H1 (cell line): ENCODE measurements around the gene B4GALT5. TPM values are rescaled to one million over a fixed set of nuclear protein-coding genes. Genes with fewer than 3 reads are reported as not detected.

Source experiments
- CHD7 ChIP-seq: fragments of 300-600 bp; sonication (generic); IDR thresholded peaks from 2 replicates; pipeline ENCODE4 v1.7.1; 2012; ENCODE audit warnings: low read length, moderate library complexity, mild to moderate bottlenecking, inconsistent platforms; ENCODE audit not compliant: insufficient replicate concordance
- E2F6 ChIP-seq: IDR thresholded peaks from 2 replicates; pipeline ENCODE4 v1.6.1; 2012; ENCODE audit warnings: inconsistent platforms
- EGR1 ChIP-seq: IDR thresholded peaks from 2 replicates; pipeline ENCODE4 v1.6.1; 2011; ENCODE audit warnings: low read depth, low read length, borderline replicate concordance
- FOSL1 ChIP-seq: IDR thresholded peaks from 2 replicates; pipeline ENCODE4 v1.6.1; 2011; ENCODE audit warnings: mild to moderate bottlenecking, low read depth, low read length, moderate library complexity; ENCODE audit not compliant: insufficient read depth
- RAD21 ChIP-seq, 2 experiments: IDR thresholded peaks in 1 of 2; conservative IDR thresholded peaks in 1 of 2; 2 replicates each; pipeline ENCODE4 v1.6.1; 2011; ENCODE audit warnings: low read depth in 2 of 2, low read length in 2 of 2, improper control_type of control experiment in 1 of 2, inconsistent platforms in 1 of 2, mild to moderate bottlenecking in 1 of 2, moderate library complexity in 1 of 2
- SP2 ChIP-seq: IDR thresholded peaks from 2 replicates; pipeline ENCODE4 v1.6.1; 2012; ENCODE audit warnings: mild to moderate bottlenecking, low read length, inconsistent platforms
- polyA plus RNA-seq, 7 experiments: library from polyadenylated mRNA; depleted of rRNA in 3 of 7; stranded (reverse) in 5 of 7; unstranded in 2 of 7; fragments of >200 nt in 5 of 7; fragments of 200-250 nt in 2 of 7; gene quantifications; 1 replicate in 5 of 7; 2 replicates in 1 of 7; 4 replicates in 1 of 7; pipeline versions ENCODE4 v1.2.1 to v1.2.3, GENCODE V29; 2011 to 2013; ENCODE audit warnings: missing spikeins in 2 of 7, mixed read lengths in 2 of 7
- total RNA-seq: library from RNA; stranded (reverse); fragmentation: NEBNext Ultra II Directional; extraction: Animal tissue kit (Norgen Biotek cat#: 25700); gene quantifications from 2 replicates; pipeline ENCODE4 v1.2.1, GENCODE V29; 2021

The B4GALT5 gene
- total and polyA plus RNA-seq, 2 of the 8 experiments (the other 6 are each of a cell fraction or from before 2014, with no cell fraction given): 46.5 to 75.4 TPM

DNA sequence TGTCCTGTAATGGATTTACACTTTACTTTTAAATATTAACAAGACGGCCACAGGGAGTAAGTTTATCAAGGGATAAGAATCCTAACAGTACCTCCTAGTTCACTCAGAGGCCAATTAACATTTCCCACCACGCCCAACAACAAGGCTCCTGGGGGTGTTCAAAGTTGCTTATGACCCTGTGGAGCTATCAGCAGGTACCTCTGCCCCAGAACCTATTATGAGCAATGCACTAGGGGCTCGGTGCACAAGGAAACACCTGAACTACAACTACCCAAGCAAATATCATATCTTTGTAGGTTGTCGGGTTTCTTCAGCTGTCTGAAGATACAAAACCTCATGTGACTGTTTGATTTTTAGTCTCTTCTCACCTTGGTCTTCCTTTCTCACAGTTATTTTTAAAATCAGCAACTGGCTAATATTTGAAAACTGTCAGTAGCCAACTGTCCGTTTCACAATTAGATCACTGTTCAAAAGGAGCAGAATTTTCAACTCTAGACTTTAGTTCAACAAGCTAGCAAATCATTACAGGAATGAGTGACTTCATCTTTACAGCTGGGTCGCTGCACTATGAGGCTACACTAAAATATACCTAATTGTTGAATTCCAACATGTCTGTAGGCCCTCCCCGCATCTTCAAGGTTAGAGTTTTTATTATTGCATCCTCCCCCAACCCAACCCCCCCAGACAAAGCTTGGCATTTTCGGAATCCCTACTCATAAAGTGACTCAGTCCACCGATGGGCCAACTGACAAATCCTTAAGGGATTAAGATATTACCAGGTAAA, 38.1 kb downstream of the B4GALT5 start (continued):
- no peak for TF ChIP-seq RAD21 (IDR thresholded peaks at IDR 0.05 in 1 of 2, conservative IDR thresholded peaks at IDR 0.05 in 1 of 2; ENCODE audit: low read depth in 2 of 2, low read length in 2 of 2)
- TF ChIP-seq EGR1: no peak
- TF ChIP-seq E2F6: no peak
- TF ChIP-seq SP2: no peak
- no peak for TF ChIP-seq CHD7
- TF ChIP-seq FOSL1: no peak
